Gastroesophageal sphincter (tissue), 3 donors: ENCODE results near the gene EBF4.

Source experiments
- EP300 ChIP-seq: sonication (generic); formaldehyde crosslinking; IDR thresholded peaks from one replicate; pipeline ENCODE4 v1.6.1; 2017; ENCODE audit warnings: antibody characterized with exemption, mild to moderate bottlenecking
- POLR2A ChIP-seq, 2 donors: fragments of 450-650 bp; IDR thresholded peaks; one replicate each; pipeline ENCODE4 v1.6.1; 2017; ENCODE audit warnings: antibody characterized with exemption in 2 of 2, mild to moderate bottlenecking in 2 of 2, moderate library complexity in 1 of 2
- POLR2AphosphoS5 ChIP-seq: sonication (generic); formaldehyde crosslinking; IDR thresholded peaks from one replicate; pipeline ENCODE4 v1.6.1; 2017; ENCODE audit warnings: antibody characterized with exemption
- TF ChIP-seq, protein P1 (sequence below), 4 experiments: fragments of 200-600 bp in 2 of 4; fragments of 450-650 bp in 2 of 4; sonication (generic) in 1 of 4; IDR thresholded peaks; one replicate each; pipeline ENCODE4 v1.5.1; 2017 to 2019; ENCODE audit warnings: antibody characterized with exemption in 4 of 4, mild to moderate bottlenecking in 2 of 4, moderate library complexity in 2 of 4

GRCh38 chr20:2775139-2775538 is 82.6 kb downstream of the EBF4 start:
- TF ChIP-seq, protein P1, sequence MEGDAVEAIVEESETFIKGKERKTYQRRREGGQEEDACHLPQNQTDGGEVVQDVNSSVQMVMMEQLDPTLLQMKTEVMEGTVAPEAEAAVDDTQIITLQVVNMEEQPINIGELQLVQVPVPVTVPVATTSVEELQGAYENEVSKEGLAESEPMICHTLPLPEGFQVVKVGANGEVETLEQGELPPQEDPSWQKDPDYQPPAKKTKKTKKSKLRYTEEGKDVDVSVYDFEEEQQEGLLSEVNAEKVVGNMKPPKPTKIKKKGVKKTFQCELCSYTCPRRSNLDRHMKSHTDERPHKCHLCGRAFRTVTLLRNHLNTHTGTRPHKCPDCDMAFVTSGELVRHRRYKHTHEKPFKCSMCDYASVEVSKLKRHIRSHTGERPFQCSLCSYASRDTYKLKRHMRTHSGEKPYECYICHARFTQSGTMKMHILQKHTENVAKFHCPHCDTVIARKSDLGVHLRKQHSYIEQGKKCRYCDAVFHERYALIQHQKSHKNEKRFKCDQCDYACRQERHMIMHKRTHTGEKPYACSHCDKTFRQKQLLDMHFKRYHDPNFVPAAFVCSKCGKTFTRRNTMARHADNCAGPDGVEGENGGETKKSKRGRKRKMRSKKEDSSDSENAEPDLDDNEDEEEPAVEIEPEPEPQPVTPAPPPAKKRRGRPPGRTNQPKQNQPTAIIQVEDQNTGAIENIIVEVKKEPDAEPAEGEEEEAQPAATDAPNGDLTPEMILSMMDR (IDR thresholded peaks at IDR 0.05), result no peak
- TF ChIP-seq POLR2A (IDR thresholded peaks at IDR 0.05), result no peak
- TF ChIP-seq POLR2AphosphoS5, result no peak
- no peak for TF ChIP-seq EP300
